ENCODE measurements around the gene CRABP1.
A peak's percentile ranks its signal among the peaks of the same experiment; 100 is the strongest.

CRABP1 gene

DNA sequence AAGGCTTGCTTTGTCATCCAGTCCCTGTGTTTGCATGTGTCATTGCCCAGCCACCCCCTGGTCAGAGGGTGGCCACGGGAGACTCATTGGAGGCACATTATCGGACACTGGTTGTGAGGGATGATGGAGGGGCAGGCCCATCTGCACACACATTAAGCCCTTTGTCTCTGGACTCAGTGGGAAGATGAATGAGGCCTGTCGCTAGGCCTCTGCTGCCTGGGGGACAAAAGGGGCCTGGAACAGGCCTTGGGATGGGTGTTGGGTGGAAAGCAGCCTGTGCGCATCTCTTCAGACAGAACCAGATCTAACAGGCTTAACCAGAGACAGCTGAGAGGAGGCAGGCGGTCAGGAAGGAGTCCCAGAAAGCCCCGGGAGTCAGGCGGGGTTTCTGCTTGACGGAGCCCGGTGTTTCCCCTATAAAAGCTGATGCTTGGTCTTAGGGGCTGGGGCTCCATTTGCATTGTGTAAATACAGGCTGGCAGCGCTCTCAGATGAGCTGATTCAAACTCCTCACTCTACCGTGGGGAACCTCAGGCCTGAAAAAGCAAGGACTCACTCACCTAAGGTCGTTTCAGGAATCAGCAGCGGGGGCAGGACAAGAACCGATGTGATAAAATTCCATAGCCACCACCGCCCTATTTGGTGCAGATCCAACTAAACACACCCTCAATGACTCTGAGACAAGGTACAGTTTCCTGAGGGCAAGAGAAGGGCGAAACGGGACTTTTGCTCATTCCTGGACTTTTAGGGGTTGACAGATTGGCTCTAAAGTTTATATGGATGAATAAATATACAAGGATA lies 23.7 kb upstream of the CRABP1 start:
- no peak for DNase-seq (ENCODE audit: low read depth, low spot score)
- no peak for TF ChIP-seq CTCF (IDR thresholded peaks at IDR 0.05; ENCODE audit: low read depth, low read length)
- H3K4me3 ChIP-seq (ENCODE audit: low read depth, low read length) = no peak overlapping the region
- in situ Hi-C loops (cut with HindIII; ENCODE audit: low sequenced_read_pairs) = no loop called here

DNA sequence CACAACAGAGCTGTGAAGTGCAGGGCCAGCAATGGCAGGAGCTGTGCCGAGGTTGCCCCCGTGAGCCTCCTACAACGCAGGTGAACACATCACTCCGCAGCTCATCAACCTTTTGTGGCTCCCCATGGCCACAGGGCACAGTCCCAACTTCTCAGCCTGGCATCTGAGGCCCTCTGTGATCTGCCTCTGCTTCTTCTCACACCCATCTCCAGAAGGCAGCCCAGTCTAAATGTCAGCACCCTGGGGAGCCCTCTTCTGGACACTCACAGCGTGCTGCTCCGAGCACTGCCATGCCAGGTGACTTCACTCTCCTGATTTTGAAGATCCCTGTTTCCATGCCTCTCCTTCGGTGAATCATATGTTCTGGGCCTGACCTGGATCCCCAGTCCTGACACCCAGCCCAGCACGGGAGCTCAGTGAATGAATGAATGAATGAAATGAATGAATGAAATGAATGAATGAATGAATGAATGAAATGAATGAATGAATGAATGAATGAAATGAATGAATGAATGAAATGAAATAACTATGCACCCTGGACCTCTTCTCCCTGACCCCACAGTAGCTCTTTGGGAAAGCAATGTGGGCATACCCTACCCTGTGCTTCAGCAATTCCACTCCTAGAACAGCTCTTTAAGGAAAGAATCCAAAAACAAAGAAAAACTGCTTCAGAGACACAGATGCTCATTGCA lies 22.9 kb upstream of the CRABP1 start:
- peak; percentile 11 for TF ChIP-seq CTCF (IDR thresholded peaks at IDR 0.05; ENCODE audit: low read depth, low read length)
- DNase-seq (ENCODE audit: low read depth, low spot score) = no peak
- in situ Hi-C loops (cut with HindIII; ENCODE audit: low sequenced_read_pairs) = no loop called here
- H3K4me3 ChIP-seq (ENCODE audit: low read depth, low read length) = no peak overlapping the region

GRCh38 chr15:78319588-78319987 lies 20.6 kb upstream of the CRABP1 start:
- in situ Hi-C loops (cut with HindIII; ENCODE audit: low sequenced_read_pairs) = no loop called here
- DNase-seq (ENCODE audit: low read depth, low spot score) = no peak
- no peak overlapping the region for H3K4me3 ChIP-seq (ENCODE audit: low read depth, low read length)
- TF ChIP-seq CTCF (IDR thresholded peaks at IDR 0.05; ENCODE audit: low read depth, low read length) = no peak

DNA sequence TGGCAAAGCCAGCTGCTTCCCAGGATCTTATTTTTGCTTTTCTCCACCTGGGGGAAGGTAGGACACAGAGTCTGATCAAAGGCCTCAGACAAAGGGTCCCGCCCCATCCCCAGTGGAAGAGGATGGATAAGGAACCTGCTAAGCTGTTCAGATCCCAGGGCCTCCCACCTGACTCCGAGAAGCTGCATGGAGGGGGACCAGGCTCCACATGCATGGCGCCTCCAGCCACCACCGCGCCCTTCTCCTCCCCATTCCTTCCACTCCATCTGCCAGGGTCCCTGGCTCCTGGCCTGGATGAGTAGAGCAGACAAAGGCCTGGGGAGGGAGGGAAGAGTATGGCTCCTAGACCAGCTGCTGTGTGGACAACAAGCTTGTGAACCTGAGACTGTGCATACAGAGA lies 20.0 kb upstream of the CRABP1 start:
- TF ChIP-seq CTCF (IDR thresholded peaks at IDR 0.05; ENCODE audit: low read depth, low read length) = no peak
- no peak overlapping the region for H3K4me3 ChIP-seq (ENCODE audit: low read depth, low read length)
- in situ Hi-C loops (cut with HindIII; ENCODE audit: low sequenced_read_pairs) = no loop called here
- no peak for DNase-seq (ENCODE audit: low read depth, low spot score)

DNA sequence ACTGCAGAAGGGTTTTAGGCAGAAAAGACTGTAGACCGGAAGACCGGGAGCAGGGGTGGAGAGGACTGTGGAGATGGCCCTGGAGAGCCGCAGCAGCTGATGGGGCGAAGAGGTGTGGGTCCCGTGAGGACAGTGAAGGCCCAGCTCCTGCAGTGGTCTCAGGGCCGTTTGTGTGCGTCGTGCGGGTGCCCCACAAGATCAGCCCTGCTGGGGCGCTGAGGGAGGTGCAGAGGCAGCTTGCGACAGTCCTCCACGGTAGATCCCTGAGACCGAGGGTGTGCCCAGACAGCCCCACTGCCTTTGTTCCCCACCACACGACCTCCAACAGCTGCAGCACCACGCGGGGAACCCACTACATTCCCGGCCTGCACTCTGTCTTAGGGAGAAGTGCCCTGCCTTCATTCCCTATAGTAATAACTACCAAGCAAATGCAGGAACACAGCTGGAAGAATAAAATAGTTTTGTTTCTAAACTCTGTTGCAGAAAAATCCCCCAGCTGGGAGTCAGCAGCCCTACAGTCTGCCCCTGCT lies 19.0 kb upstream of the CRABP1 start:
- H3K4me3 ChIP-seq (ENCODE audit: low read depth, low read length) = no peak overlapping the region
- in situ Hi-C loops (cut with HindIII; ENCODE audit: low sequenced_read_pairs) = no loop called here
- no peak for DNase-seq (ENCODE audit: low read depth, low spot score)
- TF ChIP-seq CTCF (IDR thresholded peaks at IDR 0.05; ENCODE audit: low read depth, low read length) = no peak

GRCh38 chr15:78321786-78322185 lies 18.4 kb upstream of the CRABP1 start:
- no peak overlapping the region for H3K4me3 ChIP-seq (ENCODE audit: low read depth, low read length)
- no peak for DNase-seq (ENCODE audit: low read depth, low spot score)
- in situ Hi-C loops (cut with HindIII; ENCODE audit: low sequenced_read_pairs) = no loop called here
- no peak for TF ChIP-seq CTCF (IDR thresholded peaks at IDR 0.05; ENCODE audit: low read depth, low read length)
